PC-9 (cell line): ENCODE results near the gene XPO6.

ENCODE experiments used
- CTCF ChIP-seq: fragments of 200-600 bp; sonication (generic); conservative IDR thresholded peaks from 2 replicates; pipeline ENCODE4 v1.6.1; 2017; ENCODE audit warnings: mixed run types, antibody characterized with exemption, mild to moderate bottlenecking, moderate library complexity
- EZH2 ChIP-seq: fragments of 200-600 bp; sonication (generic); IDR thresholded peaks from 2 replicates; pipeline ENCODE4 v1.8.0; 2017; ENCODE audit warnings: antibody characterized with exemption, low read depth

- TF ChIP-seq EZH2 = no peak
- no peak for TF ChIP-seq CTCF
Observed at GRCh38 chr16:28112908-28113307, 98.9 kb downstream of the XPO6 start.
